HEK293T (cell line): ENCODE data around the gene OR7D4.

Source experiments
- BHLHE40 ChIP-seq: fragments of 450-650 bp; IDR thresholded peaks from 2 replicates; pipeline ENCODE4 v1.6.1; 2016; ENCODE audit warnings: mild to moderate bottlenecking, moderate library complexity, borderline replicate concordance
- FOXA1 ChIP-seq: fragments of 450-650 bp; IDR thresholded peaks from 2 replicates; pipeline ENCODE4 v1.6.1; 2016; ENCODE audit warnings: mild to moderate bottlenecking
- FOXK2 ChIP-seq: fragments of 450-650 bp; IDR thresholded peaks from 2 replicates; pipeline ENCODE4 v1.6.1; 2016; ENCODE audit warnings: mild to moderate bottlenecking
- SP1 ChIP-seq: fragments of 450-650 bp; IDR thresholded peaks from 2 replicates; pipeline ENCODE4 v1.6.1; 2017
- SUZ12 ChIP-seq: fragments of 450-650 bp; IDR thresholded peaks from 2 replicates; pipeline ENCODE4 v1.6.1; 2016; ENCODE audit warnings: mild to moderate bottlenecking
- ZNF384 ChIP-seq: fragments of 450-650 bp; IDR thresholded peaks from 2 replicates; pipeline ENCODE4 v1.6.1; 2016

DNA sequence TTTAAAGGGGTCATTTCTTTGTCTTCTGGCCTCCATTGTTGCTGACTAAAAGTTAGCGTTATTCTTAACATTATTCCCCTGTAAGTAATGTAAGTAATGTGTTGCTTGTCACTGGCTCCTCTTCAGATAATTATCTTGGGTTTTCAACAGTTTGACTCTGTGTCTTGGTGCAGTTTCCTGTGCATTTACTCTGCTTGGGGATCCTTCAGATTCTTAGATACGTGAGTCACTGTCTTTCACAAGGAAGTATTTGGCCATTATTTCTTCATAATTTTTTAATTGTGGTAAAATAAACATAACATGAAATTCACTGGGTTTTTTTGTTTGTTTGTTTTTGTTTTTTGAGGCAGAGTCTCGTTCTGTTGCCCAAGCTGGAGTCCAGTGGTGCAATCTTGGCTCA, 54.1 kb downstream of the OR7D4 start:
- no peak for TF ChIP-seq FOXA1
- TF ChIP-seq SP1, result no peak
- no peak for TF ChIP-seq FOXK2
- TF ChIP-seq ZNF384, result no peak
- TF ChIP-seq SUZ12, result no peak
- no peak for TF ChIP-seq BHLHE40
